MV-4-11 (cell line): ENCODE measurements around the gene RPN1.
A peak's percentile ranks its signal among the peaks of the same experiment; 100 is the strongest.
"Not testable (repeated sequence)": the region's sequence is repeated elsewhere in the genome, so short reads cannot be mapped to it uniquely, and the experiment has no call there.

ENCODE experiments used
- DNase-seq: peaks from one replicate; lab custom pipeline; 2025; lab: John Stamatoyannopoulos, UW

RPN1 gene

DNA sequence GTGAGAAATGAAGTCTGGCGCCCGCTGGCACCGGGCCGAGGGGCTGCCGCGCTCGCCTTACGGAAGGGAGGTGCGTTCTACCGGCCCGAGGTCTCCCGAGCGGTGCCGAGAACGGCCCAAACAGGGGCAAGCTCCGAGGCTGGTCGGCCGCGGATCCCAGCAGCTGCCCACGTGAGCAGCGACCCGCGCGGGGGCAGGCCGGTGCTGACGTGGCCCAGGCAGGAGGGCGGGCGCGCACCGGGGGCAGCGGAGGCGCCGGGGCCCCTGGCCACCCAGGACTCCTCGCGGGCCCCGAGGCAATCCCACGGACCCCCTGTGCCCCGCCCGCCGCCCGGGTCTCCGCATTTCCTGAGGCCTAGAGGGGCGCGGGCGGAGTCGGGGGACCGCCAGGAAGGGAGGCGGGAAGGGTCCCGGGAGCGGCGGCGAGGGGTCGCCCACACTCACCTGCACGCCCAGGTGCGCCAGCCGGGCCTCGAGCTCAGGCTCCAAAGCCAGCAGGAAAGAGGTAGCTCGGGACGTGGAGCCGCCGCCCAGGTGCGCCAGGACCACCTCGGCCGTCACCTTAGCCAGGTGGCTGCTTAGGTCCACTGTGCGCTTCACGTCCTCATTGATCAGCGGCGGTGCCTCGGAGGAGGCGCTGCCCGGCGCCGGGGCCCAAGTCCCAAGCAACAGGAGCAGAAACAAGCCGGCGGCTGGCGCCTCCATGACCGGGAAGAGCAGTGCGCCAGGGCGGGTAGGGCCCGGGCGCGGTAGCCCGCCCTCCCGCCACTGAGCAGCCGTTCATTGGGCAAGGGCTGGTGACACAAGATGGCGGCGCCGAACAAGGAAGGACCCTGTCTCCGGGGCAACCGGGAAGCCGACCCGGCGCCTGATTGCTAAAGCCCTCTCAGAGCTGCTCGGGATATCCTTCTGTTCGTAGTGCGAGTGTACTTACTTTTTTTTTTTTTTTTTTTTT lies at the start of gene RPN1:
TSS of gene RPN1 (minus strand) at position 723 of the 955 bp plus-strand sequence. CDS start at position 705, 18 bp downstream.
- peak; percentile 94 for DNase-seq

DNA sequence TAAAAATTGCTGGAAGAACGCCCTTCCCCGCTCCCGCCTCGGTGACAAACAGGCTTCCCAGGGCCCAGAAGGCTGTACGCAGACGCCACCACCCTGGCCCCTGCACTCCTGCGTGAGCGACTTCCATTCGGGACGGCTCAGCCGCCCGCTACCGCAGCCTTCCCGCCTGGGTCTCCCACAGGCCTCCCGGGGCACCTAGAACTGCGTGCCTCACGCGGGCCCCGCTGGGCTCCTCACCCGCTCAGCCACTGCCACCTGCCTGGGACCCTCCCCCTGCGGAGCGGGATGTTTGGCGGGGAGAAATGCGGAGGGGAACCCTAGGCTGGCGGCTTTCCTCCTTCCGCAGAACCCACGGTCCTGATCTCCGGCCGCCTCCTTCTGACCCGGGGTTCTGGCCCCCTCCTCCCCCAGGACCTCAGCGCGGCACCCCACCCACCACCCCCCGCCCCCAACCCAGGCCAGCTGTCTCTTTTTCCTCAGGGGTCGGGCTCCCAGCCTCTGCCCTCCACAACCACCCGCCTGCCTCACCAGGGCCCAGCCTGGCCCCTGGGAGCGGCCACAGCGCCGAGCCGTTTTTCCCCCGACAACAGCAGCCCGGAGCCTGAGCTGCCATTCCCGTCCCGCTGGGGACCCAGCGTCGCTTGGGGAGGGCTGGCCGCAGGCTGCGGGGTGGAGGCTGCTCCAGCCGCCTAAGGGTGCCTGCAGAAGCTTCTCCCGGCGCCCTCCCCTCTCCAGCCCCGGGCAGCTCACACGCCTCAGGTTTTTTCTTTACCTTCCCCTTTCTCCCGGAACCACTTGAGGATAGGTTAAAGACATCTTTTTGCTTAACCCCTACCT lies 47.8 kb upstream of the RPN1 start:
- DNase-seq = no peak

- peak; percentile 44 for DNase-seq
Observed at GRCh38 chr3:128697341-128697740, 46.7 kb upstream of the RPN1 start.

GRCh38 chr3:128693696-128694095 lies 43.1 kb upstream of the RPN1 start:
- no peak for DNase-seq

DNA sequence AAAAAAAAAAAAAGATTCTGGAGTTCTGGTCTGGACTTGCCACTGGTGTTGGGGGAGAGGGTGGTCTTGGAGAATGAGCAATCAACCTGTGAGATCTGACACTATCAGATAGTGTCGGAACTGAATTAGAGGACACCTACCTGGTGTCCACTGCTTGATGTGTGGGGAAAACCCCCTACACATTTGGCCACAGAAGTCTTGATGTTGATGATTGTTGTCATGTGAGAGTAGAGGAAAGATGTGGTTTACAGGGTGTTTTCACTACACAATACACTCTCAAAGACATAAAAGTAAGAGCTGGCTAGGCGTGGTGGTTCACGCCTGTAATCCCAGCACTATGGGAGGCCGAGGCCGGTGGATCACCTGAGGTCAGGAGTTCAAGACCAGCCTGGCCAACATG lies 38.4 kb upstream of the RPN1 start:
- DNase-seq = no peak

- no peak for DNase-seq
Observed at GRCh38 chr3:128686465-128686864, 35.8 kb upstream of the RPN1 start.

GRCh38 chr3:128684986-128685726 lies 34.5 kb upstream of the RPN1 start:
- DNase-seq = peak; percentile 82

DNA sequence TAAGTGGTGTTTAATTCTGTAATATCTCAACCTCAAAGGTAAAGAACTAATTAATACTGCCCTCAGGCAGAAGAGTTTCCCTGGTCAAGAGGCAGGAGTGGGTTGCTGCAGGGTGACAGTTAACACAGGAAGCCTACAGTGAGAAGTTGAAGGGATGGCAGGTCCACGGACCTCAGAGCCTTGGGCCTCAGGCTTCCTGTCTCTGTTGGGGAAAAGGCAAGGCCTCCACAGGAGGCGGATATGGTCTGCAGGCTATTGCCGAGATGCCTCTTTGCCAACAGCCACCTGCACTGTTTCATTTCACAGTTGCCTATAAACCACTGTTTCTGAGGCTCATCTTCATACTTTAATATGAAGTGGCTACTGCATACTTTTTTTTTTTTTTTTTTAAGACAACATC lies 33.3 kb upstream of the RPN1 start:
- DNase-seq = peak; percentile 18

- no peak for DNase-seq
Observed at GRCh38 chr3:128681369-128681829, 30.8 kb upstream of the RPN1 start.

- peak; percentile 99 for DNase-seq
Observed at GRCh38 chr3:128680603-128681368, 30.2 kb upstream of the RPN1 start.

- DNase-seq = peak; percentile 65
Observed at GRCh38 chr3:128679338-128679737, 28.7 kb upstream of the RPN1 start.

GRCh38 chr3:128675802-128676201 lies 25.2 kb upstream of the RPN1 start:
- not testable (repeated sequence) for DNase-seq

GRCh38 chr3:128674161-128674784 lies 23.7 kb upstream of the RPN1 start:
- DNase-seq = peak; percentile 78

- DNase-seq = peak; percentile 43
Observed at GRCh38 chr3:128667641-128668040, 17.0 kb upstream of the RPN1 start.

- peak; percentile 34 for DNase-seq
Observed at GRCh38 chr3:128665362-128666021, 14.9 kb upstream of the RPN1 start.

DNA sequence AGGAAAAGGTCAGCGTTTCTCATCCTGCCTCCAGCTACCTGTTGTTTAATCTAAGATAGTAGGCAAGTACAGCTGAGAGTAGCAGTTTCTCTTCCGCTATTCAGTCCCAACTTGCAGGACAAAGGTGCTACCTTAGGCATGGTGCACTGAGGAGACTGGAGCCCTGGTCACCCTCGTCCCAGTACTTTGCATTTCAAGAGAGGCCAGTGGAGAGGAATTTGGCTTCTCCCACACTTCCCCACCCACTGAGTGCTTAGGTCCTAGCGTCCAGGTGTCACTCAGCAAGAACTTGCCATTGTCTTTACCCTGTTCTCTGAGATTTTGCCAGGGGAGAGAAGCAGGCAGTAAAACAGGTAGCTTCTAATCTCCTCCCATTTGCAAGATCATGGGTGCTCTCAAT lies 12.5 kb upstream of the RPN1 start:
- DNase-seq = no peak

GRCh38 chr3:128655531-128655930 lies 4.9 kb upstream of the RPN1 start:
- no peak for DNase-seq

- DNase-seq = peak; percentile 21
Observed at GRCh38 chr3:128653993-128654805, 3.6 kb upstream of the RPN1 start.

DNA sequence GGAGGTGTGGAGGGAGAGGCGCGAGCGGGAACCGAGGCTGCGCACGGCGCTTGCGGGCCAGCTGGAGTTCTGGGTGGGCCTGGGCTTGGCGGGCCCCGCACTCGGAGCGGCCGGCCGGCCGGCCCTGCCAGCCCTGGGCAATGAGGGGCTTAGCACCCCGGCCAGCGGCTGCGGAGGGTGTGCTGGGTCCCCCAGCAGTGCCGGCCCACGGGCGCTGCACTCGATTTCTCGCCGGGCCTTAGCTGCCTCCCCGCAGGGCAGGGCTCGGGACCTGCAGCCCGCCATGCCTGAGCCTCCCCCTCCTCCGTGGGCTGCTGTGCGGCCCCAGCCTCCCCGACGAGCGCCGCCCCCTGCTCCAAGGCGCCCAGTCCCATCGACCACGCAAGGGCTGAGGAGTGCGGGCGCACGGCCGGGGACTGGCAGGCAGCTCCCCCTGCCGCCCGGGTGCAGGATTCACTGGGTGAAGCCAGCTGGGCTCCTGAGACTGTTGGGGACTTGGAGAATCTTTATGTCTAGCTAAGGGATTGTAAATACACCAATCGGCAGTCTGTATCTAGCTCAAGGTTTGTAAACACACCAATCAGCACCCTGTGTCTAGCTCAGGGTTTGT lies 2.9 kb upstream of the RPN1 start:
- DNase-seq = not testable (repeated sequence)
